ENCODE results near the gene RPRD2.
"Not testable (repeated sequence)": the region's sequence is repeated elsewhere in the genome, so short reads cannot be mapped to it uniquely, and the experiment has no call there.

The RPRD2 gene

DNA sequence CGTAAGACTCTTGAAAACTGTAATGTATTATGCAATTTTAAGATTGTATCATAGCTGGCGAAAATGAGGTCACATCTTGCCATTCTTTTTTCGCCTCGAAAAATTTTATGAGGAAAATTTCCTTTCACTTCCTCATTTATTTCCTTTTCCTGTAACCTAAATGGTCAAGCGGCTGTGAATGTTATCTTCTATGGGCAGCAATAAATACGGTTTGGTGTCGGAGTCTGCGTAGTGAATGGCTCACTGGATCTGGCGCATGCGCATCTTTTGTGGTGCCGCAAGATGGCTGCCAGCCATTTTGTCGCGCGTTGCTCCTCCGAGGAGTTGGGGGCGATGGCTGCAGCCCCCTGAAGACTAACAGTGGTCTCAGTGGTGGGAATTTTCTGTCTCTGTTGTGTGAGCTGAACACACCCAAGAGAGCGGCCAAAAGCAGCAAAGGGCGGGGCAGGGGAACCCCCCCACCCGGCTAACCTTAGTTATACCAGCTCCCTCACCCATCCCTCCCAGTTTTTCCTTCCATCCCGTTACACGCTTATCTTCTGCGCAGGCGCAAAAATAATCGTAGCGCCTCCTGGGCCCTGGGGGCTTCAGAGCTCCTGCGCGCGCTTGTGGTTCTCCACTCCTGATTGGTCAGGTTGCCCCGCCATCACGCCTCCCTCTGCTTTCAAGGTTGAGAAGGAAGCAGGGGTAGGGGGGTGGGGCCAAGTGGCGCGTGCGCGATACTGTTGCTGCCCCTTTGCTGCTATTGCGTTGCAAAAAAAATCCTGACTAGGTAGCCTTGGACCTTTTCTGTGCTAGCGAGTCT lies at the start of gene RPRD2:
TSS of gene RPRD2 (plus strand) at position 722 of the 805 bp plus-strand sequence. CDS start 568 bp downstream, outside the sequence.
- DNase-seq (ENCODE audit: low read depth) = peak; percentile 99

GRCh38 chr1:150314691-150315090 lies 49.3 kb upstream of the RPRD2 start:
- not testable (repeated sequence) for DNase-seq (ENCODE audit: low read depth)

- DNase-seq (ENCODE audit: low read depth) = no peak
Measured at GRCh38 chr1:150320667-150320978, 43.3 kb upstream of the RPRD2 start.

GRCh38 chr1:150321826-150322166 lies 42.2 kb upstream of the RPRD2 start:
- DNase-seq (ENCODE audit: low read depth) = no peak

DNA sequence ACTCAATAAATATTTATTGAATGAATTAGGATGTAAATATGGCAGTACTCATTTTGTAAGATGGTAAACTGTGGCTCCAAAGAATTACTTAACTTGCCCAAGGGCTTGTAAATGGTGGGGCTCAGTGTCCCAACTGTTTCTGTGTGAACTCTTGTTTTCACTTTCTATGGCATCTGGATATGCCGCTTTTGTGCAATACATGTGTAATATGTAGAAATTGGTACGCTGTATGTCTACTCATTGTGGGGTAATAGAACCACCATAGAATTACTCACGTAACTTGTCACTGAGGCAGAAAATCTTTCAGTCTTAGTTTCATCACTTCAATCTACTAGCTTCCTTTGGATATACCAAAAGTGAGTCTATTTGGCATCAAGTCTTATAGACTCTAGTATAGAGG lies 41.6 kb upstream of the RPRD2 start:
- DNase-seq (ENCODE audit: low read depth) = no peak

DNA sequence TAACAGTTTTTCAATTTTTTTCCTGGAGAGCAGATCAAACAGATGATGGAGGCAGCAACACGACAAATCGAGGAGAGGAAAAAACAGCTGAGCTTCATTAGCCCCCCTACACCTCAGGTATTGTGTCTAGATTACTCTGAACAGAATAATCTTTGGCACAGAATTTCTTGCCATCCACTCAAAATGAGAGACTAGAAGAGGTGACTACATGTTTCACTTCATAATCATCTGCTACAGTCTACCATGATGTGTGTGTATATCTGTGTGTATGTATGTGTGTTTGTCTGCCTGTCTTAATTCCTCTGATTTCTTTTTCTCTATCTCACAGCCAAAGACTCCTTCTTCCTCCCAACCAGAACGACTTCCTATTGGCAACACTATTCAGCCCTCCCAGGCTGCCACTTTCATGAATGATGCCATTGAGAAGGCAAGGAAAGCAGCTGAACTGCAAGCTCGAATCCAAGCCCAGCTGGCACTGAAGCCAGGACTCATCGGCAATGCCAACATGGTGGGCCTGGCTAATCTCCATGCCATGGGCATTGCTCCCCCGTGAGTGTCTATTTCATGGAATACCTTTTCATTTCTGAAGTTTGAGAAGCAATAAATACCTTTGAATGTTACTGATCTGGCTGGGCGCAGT lies 31.2 kb upstream of the RPRD2 start:
- no peak for DNase-seq (ENCODE audit: low read depth)

- no peak for DNase-seq (ENCODE audit: low read depth)
Measured at GRCh38 chr1:150346316-150346715, 17.6 kb upstream of the RPRD2 start.

DNA sequence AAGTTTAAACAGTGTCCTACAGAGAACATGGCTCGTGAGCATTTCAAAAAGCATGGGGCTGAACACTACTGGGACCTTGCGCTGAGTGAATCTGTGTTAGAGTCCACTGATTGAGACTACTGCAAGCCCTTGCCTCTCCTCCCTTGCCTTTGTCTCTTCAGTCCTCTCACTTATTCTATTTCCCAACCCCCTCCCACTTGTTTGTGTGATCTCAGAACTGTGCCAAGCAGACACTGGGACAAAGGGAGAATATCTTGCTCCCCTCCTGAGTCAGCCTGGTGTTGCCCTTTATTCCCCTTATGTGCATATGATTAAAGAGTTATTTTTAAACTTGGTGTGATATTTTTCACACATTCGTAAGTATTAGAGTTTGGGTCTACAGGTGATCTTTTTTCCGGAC lies 11.1 kb upstream of the RPRD2 start:
- no peak for DNase-seq (ENCODE audit: low read depth)

- no peak for DNase-seq (ENCODE audit: low read depth)
Measured at GRCh38 chr1:150362721-150363425, 1.1 kb upstream of the RPRD2 start.

GRCh38 chr1:150364231-150365003 lies 470 bp downstream of the RPRD2 start:
- DNase-seq (ENCODE audit: low read depth) = peak; percentile 49

DNA sequence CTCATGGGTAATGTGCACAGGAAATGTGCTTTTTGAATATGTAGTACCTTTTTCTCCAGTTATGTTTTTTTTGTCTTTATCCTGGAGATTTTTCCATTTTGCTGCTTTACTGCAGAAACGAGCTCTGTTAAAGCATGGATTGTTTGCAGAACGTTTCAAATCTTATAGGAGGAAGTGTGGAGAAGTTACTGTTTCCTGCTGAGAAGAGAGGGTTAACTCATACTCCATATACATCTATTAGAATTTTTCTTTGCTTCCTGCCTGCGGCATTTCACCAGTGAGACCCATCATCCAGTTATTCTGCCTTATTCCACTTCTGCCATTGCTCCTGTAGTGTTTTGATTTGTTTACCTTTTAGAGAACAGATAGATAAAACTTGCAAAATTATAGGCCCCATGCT lies 2.0 kb downstream of the RPRD2 start:
- DNase-seq (ENCODE audit: low read depth) = no peak

DNA sequence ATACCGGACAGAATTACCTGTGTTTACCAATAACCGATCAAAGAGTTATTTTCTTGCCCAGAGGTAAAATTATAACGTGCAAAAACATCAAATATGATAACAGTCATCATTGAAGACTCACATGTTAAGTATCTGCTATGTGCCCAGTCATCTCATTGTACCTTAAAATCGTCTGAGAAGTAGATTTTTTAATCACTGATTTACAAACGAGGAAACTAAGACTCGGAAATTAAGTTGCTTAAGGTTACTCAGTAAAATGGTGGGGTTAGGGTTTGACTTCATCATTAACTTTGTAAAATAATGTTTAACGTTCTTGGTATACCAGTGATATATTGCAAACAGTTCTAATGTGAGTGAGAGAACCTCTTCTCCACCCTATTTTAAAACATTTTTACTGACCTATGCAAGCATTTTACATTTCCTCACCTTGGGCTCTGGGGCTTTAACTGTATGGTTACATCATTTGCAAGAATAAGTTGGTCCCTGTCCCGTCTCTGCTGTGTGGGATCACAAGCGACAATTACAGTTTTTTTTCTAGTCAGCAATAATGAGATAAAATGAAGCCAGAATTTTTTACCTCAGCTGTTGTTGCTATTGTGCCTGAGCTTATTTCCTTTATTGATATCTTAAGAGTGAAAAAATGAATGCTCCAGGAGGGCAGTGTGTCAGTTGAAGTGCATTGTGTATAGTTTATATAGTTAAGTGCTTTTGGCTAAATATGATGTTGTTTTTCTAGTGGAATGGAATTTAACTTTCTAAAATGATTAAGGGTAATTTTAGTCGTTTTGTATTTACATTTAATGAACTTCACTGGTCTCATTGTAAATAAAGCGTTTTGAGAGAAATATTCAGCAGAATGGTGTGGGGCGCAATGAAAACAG lies 2.7 kb downstream of the RPRD2 start:
- no peak for DNase-seq (ENCODE audit: low read depth)

- no peak for DNase-seq (ENCODE audit: low read depth)
Measured at GRCh38 chr1:150371110-150371509, 7.2 kb downstream of the RPRD2 start.

GRCh38 chr1:150372580-150372979 lies 8.6 kb downstream of the RPRD2 start:
- no peak for DNase-seq (ENCODE audit: low read depth)

DNA sequence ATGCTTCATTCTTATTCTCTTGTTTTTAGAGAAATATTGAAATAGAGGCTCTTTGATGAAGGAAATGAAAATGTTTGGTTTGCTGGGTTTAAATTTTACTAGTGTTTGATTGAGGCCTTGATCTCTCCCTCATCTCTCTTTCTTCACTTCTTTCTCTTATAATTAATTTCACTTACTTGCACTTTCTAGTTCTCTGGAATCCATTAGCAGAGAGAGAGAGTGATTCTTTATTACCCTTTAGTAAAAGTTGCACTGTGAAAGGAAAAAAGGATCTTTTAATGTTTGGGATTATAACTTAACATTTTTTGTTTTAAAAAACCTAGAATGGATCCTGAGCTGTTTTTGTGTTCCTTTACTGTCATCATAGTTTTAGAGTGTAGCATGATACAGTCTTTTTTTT lies 12.2 kb downstream of the RPRD2 start:
- DNase-seq (ENCODE audit: low read depth) = no peak

DNA sequence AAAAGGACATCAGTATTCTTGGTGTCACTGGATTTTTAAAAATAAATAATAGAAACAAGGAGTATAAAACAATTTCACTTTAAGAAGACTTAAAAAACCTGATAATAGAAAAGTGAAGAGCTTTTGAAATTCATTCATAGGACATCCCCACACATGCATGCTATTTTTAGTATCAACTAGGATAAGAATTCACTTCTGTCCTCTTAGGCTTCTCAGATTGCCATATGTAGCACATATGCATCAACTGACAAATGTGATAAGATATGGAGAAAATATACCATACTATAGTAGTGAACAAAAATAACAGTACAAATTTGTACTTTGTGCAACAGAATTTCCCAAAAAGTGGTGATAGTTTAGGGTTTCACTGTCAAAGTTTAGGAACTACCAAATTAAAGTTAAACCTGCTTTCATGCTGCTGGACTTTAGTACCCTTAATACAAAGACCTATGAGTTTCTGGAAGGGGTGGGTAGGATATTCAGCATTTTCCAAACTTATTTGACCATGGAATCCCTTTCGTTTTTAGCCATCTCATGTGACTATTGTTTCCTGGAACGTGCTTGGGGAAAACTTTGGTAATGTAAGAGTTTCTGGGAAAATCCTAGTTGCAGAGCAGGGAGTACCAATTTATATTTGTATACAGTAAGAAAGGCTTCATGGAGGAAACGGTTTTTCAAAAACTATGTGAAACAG lies 19.8 kb downstream of the RPRD2 start:
- no peak for DNase-seq (ENCODE audit: low read depth)

DNA sequence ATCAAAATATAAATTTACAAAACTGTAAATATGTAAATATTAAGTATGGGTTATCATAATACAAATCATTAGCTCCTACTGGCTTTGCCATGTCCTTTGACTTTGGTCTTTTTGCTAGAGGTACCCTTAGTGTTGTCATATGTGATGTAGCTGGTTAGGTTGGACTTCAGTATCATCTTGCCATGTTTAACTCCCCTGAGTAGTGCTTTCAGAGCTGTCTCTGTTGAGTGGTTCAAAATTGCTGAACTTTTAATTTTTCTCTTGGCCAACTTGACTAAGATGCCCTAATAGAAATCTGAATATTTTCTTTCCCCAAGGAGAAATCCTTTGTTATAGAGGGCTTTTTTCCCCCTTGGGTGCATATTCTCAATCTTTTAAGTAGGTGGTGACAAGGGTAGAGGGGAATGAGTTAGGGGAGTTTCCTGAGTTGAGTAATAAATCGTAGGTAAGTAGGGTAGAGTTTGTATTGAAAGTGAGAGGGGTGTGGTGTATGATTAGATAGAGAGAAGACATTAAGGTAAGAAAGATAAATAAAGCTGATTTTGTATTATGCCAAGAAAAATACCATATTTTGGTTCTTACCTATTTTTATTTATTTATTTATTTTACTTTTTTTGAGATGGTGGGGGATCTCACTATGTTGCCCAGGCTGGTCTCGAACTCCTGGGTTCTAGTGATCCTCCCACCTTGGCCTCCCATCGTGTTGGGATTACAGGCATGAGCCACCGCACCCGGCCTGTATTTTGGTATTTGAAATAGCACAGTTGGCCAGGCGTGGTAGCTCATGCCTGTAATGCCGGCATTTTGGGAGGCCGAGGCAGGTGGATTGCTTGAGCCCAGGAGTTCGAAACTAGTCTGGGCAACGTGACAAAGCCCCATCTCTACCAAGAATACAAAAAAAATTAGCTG lies 21.8 kb downstream of the RPRD2 start:
- no peak for DNase-seq (ENCODE audit: low read depth)

DNA sequence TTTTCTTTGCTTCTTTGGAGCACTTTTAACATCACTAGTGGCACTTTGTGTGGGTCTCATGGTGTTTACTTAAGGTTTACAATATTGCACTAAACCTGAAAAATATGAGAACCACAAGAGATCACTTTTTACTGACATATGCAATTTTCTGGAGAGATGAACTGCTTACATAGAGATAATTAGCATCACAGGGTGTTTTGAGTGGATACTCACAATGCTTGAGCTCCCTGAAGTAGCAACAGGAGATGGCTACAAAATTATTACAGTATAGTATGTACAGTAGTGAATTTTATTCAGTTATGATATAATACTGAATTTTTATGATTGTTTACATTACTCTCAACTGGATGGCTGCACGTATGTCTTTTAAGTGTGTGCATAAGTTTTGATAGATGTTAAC lies 22.6 kb downstream of the RPRD2 start:
- no peak for DNase-seq (ENCODE audit: low read depth)

DNA sequence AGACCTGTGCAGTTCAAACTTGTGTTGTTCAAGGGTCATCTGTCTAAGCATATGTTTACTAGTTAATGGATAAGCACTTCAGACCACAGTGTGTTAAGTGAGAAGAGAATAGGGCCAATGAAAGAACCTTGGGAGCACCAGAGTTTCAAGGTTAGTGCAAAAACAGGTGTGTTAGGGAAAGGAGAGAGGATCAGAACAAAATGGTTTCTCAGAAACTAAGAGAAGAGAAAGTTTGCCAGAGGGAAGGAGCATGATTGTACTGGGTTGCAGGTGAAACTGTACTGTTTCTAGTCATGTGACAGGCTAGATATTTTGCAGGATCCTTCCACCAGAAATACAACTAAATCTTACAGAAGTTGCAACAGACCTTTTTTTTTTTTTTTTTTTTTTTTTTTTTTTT lies 23.3 kb downstream of the RPRD2 start:
- DNase-seq (ENCODE audit: low read depth) = no peak

DNA sequence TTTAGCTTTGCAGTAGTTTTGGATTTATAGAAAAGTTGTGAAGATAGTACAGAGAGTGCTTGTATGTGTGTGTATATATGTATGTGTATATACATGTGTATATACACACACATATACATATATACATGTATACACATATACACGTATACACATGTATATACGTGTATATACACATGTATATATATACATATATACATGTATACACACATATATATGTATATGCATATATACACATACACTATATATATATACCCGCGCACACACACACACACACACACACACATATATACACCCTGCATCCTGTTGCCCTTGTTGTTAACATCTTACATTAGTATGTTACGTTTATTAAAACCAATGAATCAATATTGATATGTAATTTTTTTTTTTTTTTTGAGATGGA lies 24.3 kb downstream of the RPRD2 start:
- DNase-seq (ENCODE audit: low read depth) = no peak
